Lower lobe of right lung (tissue), 2 donors: ENCODE results near the gene TMEM44. TPM values are rescaled to one million over a fixed set of nuclear protein-coding genes. Genes with fewer than 3 reads are reported as not detected.

Source experiments
- ATAC-seq, 2 donors: fragments of 200-7000 bp; cut with Tn5 transposase; one replicate each; pipeline ENCODE4 v1.9.1; 2020 to 2022; ENCODE audit warnings: mild to moderate bottlenecking in 2 of 2, moderate library complexity in 2 of 2
- DNase-seq: peaks from one replicate; pipeline ENCODE4 v3.0.0-alpha.2; 2020
- H3K27ac ChIP-seq: fragments of 200-600 bp; one replicate; pipeline ENCODE4 v1.8.0; 2022
- H3K27me3 ChIP-seq: fragments of 200-600 bp; one replicate; pipeline ENCODE4 v1.8.0; 2022; ENCODE audit warnings: low read depth
- H3K36me3 ChIP-seq: fragments of 200-600 bp; one replicate; pipeline ENCODE4 v1.8.0; 2022; ENCODE audit warnings: mild to moderate bottlenecking
- H3K4me1 ChIP-seq: fragments of 200-600 bp; one replicate; pipeline ENCODE4 v1.8.0; 2022
- H3K4me3 ChIP-seq: fragments of 200-600 bp; one replicate; pipeline ENCODE4 v1.8.0; 2022; ENCODE audit warnings: mild to moderate bottlenecking
- H3K9me3 ChIP-seq: fragments of 200-600 bp; one replicate; pipeline ENCODE4 v1.8.0; 2022
- intact Hi-C: fragments of 100-400 bp; cut with DNase I; formaldehyde crosslinking; loops from one replicate; pipeline ENCODE4 v1.11.0; 2022
- total RNA-seq: library from RNA; stranded (reverse); fragmentation: NEBNext Ultra II Directional; extraction: Animal tissue kit (Norgen Biotek cat#: 25700); gene quantifications from one replicate; pipeline ENCODE4 v1.2.1, GENCODE V29; 2021
- TF ChIP-seq, protein P1 (sequence below): fragments of 200-600 bp; IDR thresholded peaks from one replicate; pipeline ENCODE4 v1.8.0; 2022; ENCODE audit warnings: antibody characterized with exemption, mild to moderate bottlenecking
- donor health status: DM: no; HTN: yes; CAD: no; lungs with severe emphysema.

TMEM44 gene
- total RNA-seq, 1 donor from 2014 or later, result 22.7 TPM

DNA sequence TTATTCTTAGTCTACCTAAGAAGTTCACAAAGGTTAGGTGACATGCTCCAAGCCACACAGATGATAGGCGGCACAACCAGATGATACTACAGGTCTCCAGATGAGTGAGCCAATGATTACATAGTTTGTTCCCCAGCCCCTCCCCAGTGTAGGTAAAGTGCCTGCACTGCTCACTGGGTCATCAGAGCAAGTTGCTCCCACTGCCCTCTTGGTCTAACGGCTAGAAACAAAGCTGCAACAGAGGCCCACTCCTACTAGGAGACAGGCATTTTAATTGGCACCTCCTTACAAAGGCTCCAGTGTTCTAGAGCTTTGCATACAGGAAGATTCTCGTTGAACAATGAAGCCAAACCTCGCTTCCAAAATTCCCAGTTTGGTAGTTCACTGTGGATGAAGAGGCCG, 47.3 kb downstream of the TMEM44 start:
- Histone ChIP-seq H3K27me3 (no peaks in the 10 kb centered on the region), H3K36me3 (peaks cover 23% of the 10 kb centered on the region), H3K4me3 (no peak overlapping the region), H3K9me3 (no peaks in the 10 kb centered on the region), H3K4me1 (peaks cover 12% of the 10 kb centered on the region), H3K27ac (no peak overlapping the region)
- intact Hi-C loops, result no loop called here
- TF ChIP-seq, protein P1, sequence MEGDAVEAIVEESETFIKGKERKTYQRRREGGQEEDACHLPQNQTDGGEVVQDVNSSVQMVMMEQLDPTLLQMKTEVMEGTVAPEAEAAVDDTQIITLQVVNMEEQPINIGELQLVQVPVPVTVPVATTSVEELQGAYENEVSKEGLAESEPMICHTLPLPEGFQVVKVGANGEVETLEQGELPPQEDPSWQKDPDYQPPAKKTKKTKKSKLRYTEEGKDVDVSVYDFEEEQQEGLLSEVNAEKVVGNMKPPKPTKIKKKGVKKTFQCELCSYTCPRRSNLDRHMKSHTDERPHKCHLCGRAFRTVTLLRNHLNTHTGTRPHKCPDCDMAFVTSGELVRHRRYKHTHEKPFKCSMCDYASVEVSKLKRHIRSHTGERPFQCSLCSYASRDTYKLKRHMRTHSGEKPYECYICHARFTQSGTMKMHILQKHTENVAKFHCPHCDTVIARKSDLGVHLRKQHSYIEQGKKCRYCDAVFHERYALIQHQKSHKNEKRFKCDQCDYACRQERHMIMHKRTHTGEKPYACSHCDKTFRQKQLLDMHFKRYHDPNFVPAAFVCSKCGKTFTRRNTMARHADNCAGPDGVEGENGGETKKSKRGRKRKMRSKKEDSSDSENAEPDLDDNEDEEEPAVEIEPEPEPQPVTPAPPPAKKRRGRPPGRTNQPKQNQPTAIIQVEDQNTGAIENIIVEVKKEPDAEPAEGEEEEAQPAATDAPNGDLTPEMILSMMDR, result no peak
- ATAC-seq, result no peak
- DNase-seq, result no peak

DNA sequence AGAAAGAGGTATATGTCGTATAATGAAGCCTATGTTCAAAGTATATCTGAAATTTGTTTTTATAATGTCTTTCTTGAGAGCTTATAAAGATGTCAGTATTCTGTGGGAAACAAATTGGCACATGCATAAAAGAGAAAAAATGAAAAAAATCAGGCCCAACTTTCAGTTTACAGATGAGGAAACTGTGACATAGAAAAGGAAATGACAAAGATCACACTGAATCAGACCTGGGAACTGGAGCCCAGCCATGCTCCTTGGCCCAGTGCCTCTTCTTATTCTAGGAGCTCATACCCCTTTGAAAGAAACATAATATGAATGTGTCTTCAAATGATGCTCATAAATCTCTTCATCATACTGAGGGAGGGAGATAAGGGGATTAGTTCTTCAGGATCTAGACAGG, 48.4 kb downstream of the TMEM44 start:
- ATAC-seq (no peak), DNase-seq (no peak)
- no peaks in the 10 kb centered on the region for H3K27me3 ChIP-seq
- peaks cover 16% of the 10 kb centered on the region for H3K36me3 ChIP-seq
- TF ChIP-seq, protein P1, result no peak
- intact Hi-C loops, result no loop called here
- no peaks in the 10 kb centered on the region for H3K9me3 ChIP-seq
- no peak overlapping the region for H3K27ac ChIP-seq
- H3K4me3 ChIP-seq, result peak overlapping the region; percentile 97
- peaks cover 12% of the 10 kb centered on the region for H3K4me1 ChIP-seq

DNA sequence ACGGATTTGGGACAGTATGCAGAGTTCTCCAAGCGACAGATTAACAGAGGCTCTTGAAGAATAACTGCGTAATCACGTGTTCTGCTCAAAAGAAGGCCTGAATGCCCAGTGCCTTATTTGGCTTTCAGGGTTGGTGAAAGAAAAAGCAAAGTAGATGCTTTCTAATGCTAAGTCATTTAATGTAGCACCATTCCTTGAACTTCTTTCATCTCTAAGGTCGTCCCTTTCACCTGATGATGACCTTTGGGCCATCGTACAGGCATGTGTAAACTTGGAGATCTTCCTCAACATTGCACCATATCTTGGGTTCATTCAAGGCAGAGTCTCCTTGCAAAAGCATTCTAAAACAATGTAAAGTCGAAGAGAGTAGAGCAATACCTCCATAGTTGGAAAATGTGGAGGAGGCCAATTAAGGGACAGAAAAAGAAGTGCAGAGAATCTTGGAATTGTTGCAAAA, 48.9 kb downstream of the TMEM44 start:
- intact Hi-C loops, result no loop called here
- Histone ChIP-seq H3K27ac (peak overlapping the region; percentile 98), H3K36me3 (peaks cover 12% of the 10 kb centered on the region), H3K9me3 (no peaks in the 10 kb centered on the region), H3K4me1 (peaks cover 12% of the 10 kb centered on the region), H3K27me3 (no peaks in the 10 kb centered on the region), H3K4me3 (peak overlapping the region; percentile 97)
- TF ChIP-seq, protein P1, result no peak
- no peak for DNase-seq
- ATAC-seq, result peak in 1 of 2 donors; percentile 1

- H3K27ac ChIP-seq, result no peak overlapping the region
- H3K36me3 ChIP-seq, result no peaks in the 10 kb centered on the region
- intact Hi-C loops, result no loop called here
- TF ChIP-seq, protein P1, result no peak
- DNase-seq (no peak), ATAC-seq (no peak)
- no peaks in the 10 kb centered on the region for H3K9me3 ChIP-seq
- no peaks in the 10 kb centered on the region for H3K27me3 ChIP-seq
- H3K4me1 ChIP-seq, result peaks cover 12% of the 10 kb centered on the region
- no peak overlapping the region for H3K4me3 ChIP-seq
Measured at GRCh38 chr3:194582196-194582905, 50.9 kb downstream of the TMEM44 start.

- H3K4me1 ChIP-seq, result peaks cover 10% of the 10 kb centered on the region
- H3K27me3 ChIP-seq, result no peaks in the 10 kb centered on the region
- no peaks in the 10 kb centered on the region for H3K36me3 ChIP-seq
- DNase-seq, result no peak
- no peak for ATAC-seq
- H3K9me3 ChIP-seq, result no peaks in the 10 kb centered on the region
- intact Hi-C loops, result no loop called here
- H3K4me3 ChIP-seq, result no peak overlapping the region
- TF ChIP-seq, protein P1, result no peak
- no peak overlapping the region for H3K27ac ChIP-seq
Measured at GRCh38 chr3:194579091-194579606, 54.1 kb downstream of the TMEM44 start.
